Skeletal muscle cell (primary cell): ENCODE data around the gene MICAL1.
"Not testable (repeated sequence)": the region's sequence is repeated elsewhere in the genome, so short reads cannot be mapped to it uniquely, and the experiment has no call there.

Experiments
- DNase-seq: peaks from one replicate; pipeline ENCODE4 v3.0.0-alpha.2; 2010; ENCODE audit warnings: low read depth
- H3K4me3 ChIP-seq: 2 replicates; pipeline ENCODE4 v1.5.1; 2011; ENCODE audit warnings: low read depth, mild to moderate bottlenecking, control low read depth, low read length, moderate library complexity

MICAL1 gene

DNA sequence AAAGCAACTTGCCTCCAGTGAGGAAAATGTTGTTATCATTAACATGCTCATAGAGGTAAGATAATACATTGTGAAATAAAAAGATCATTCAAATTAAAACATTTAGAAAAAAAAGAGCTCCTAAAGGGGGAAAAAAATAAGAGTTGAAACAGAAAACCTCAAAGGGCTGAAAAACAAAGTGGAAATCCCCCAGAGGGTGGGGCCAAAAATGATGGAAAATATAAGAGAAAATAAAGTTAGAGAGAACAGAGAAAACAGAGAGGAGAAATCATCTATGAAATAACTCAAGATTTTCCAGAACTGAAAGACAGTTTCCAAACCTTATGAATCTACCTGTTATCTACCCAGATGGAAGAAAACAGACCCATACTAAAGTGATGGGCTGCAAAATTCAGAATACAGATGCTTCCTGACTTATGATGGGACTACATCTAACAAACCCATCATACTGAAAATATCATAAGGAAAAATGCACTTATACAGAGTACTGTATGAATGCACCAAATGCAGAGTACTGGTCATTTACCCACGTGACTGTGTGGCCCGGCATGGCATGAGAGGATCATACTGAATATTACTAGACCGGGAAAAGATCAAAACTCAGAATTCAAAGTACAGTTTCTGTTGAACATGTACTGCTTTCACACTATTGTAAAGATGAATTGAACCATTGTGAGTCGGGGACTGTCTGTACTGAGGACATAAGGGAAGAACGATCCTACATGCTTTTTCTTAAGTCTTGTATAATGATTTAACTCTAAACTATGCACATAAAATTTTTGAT lies 23.5 kb upstream of the MICAL1 start:
- no peak for DNase-seq
- no peak overlapping the region for H3K4me3 ChIP-seq

DNA sequence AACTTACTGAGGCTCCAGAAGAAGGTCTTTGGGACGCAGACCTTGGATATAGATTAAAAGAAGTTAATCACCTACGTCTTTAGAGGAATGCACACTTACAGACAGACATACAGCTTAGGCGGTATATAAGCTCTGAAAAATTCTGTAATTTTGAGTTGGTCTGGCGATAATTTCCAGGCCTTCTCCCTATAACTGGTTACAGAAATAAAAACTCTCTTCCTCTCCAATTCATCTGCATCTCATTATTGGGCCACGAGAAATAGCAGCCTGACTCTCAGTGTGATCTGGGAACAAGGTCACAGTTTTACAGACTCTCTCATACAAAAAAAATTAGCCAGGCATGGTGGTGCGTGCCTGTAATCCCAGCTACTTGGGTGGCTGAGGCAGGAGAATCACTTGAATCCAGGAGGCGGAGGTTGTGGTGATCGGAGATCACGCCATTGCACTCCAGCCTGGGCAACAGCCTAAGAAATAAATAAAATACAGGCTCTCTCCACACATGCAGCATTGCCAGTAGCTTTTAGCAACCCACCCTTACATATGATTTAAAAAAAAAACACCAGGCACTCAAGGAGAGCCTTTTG lies 22.7 kb upstream of the MICAL1 start:
- H3K4me3 ChIP-seq: no peak overlapping the region
- DNase-seq: no peak

DNA sequence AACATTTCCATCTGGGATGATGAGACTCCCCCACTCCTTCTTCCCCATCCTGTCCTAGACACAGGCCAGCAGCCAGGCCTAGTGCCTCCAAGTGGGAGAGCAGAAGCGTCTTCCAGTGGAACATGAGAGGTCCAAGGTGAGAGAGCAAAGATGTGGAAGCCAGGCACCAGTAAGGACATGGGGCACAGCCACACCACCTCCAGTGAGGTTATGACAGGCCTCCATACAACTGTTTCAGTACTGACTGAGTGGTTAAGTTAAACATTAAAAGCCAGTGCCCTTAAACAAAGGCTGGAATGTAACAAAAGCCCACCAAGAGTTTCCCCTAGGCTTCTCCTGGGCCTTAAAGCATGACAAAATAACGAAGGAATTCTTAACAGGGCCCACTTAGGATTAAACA lies 22.2 kb upstream of the MICAL1 start:
- DNase-seq: no peak
- H3K4me3 ChIP-seq: no peak overlapping the region

DNA sequence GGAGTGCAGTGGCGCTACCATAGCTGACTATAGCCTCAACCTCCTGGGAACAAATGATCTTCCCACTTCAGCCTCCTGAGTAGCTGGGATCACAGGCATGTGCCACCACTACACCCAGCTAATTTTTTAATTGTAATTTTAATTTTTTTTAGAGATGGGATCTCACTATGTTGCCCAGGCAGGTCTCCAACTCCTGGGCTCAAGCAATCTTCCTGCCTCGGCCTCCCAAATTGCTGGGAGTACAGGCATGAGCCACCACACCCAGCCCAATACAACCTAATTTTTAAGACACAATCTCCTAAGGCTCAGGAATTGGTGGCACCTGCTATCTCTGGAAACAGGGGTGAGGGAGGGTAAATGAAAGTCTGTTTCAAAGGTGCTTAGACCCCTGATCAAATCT lies 21.6 kb upstream of the MICAL1 start:
- H3K4me3 ChIP-seq: no peak overlapping the region
- DNase-seq: no peak

DNA sequence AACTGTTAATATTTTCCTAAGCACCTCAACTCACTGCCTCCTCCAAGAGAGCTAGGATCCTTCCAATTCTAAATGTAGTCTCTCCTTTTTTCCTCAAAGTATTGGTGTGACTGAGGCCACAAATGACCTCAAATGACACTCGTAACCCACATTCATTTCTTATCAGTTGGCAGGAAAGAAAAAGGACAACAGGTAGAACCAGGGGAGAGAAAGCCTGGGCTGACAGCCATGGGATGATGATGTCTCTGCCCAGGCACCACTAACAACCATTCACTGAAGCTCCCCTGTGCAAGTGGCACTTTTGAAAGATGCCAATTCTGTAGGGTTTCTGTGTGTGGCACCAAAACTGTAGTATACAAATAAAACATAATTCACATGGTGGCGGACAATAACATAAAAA lies 20.1 kb upstream of the MICAL1 start:
- DNase-seq: no peak
- no peak overlapping the region for H3K4me3 ChIP-seq

DNA sequence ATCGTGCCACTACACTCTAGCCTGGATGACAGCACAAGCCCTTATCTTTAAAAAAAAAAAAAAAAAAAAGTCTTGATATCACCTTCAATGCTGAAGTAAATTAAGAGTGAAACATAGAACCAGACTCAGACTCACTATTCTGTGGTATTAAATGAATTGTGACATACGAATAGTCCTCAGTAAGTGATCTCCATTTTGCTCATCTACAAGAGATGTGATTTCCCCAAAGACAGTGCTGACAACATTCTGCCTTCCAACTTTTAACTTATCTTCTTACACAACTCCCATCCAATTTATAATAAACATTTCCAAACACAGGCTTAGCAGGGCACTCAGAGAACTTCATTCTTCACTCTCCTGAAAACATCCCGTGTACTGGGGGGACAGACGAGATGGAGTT lies 19.4 kb upstream of the MICAL1 start:
- DNase-seq: no peak
- no peak overlapping the region for H3K4me3 ChIP-seq

DNA sequence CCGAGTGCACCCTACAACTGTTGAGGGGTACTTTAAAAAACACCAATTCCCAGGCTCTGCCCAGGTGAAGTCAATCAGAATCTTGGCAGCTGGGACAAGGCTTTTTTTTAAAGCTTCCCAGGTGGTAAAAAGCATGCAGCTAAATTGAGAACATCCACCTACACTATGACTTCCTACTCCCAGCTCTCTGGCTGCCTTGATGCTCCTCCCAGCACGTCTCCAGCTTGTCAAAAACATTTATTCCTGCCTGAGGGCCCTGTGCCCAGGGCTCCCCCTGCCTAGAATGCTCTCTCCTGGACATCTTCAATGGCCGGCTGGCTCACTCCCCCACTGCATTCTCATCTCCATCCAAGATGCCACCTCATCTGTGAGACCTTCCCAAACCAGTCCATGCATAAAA lies 17.5 kb upstream of the MICAL1 start:
- DNase-seq: no peak
- H3K4me3 ChIP-seq: no peak overlapping the region

DNA sequence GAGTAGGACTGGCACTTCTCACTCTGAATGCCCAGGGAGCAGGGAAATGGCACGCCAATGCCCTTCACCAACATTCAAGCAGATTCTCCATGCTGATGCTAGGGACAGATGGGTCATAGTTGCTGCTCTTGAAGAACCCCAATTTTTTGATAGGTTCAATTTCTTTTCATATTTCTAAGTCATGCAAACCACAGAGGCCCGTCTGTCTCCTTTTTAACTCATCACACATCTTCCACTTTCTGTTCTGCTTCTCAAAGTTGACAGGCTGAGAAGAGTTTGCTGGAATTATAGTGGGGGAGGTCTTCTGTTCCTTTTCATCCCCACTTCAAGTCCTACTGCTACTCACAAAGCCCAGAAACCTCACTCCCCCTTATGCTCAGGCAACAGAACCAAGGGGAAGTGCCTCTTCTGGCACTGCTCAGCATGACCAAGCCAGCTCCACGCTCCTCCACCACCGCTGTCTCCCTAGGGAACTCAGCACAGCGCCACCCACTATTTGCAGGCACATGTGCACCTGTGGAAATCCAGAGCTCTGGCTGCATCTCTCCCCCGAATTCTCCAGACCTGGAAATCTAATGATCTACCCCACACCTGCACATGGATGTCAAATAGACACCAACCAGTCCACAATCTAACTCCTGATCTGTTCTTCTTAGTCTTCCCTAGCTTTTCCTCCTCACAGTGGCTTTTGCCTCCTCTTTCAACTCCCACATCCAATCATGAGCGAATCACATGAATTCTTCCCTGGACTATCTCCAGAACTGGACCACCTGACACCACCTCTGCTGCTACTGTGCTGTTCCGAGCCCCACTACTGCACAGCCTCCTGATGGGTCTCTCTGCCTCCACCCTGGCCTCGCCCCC lies 16.8 kb upstream of the MICAL1 start:
- H3K4me3 ChIP-seq: no peak overlapping the region
- DNase-seq: no peak

DNA sequence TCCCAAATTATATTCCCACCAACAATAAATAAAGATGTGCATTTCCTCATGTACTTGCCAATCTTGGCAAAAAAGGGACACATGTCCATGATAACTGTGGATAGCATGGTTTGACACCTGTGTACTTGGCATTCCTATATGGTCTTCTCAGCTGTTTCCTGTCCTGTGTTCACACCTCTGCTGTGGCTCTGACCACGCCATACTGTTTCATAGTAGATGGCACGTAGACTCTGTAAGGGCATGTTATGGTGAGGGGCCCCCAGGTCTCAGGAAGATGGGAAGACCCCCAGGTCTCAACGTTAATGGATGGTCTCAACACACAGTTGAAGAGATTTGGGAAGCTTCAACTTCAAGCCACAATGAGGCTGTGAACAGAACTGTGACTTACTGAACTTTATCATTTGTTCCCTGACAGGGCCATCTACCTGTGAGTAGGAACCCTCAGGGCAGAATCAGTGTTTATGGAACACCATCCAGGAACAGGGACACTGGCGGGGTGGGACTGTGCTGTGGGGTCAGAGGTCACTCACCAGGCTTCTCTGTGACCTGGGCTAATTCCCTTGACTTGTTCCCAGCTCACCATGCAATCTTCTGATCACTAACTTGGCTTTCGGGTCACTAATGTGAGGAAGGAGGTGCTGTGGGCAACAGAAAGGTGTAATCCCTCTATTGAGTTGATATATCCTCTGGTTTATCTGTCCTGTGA lies 15.7 kb upstream of the MICAL1 start:
- no peak for DNase-seq
- H3K4me3 ChIP-seq: no peak overlapping the region

DNA sequence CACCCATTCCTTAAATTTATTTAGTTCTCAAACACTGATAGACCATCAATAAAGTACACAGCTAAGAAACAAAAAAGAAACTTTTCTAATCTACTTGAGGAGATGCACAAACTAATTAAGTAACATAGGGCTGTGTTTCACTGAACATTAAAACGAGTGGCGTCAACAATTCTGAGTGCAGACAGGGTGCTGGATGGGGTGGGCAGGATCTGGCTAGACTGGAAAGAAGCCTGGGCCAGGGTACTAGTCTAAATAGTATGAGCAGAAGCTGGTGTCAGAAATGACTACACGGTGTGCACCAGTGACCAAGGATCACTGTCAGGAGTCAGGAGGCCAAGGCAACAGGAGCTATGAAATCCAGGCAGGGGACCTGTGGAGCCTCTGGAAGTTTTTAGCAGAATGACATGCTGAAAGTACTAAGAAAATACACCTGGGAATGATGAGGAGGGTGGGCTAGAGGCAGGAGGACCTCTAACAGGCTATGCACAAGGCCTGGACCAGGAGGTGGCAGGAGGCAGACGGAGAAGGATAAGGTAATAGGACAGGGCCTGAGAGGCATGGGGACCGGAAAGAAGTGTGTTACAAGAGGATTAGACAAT lies 14.1 kb upstream of the MICAL1 start:
- no peak for DNase-seq
- H3K4me3 ChIP-seq: no peak overlapping the region

DNA sequence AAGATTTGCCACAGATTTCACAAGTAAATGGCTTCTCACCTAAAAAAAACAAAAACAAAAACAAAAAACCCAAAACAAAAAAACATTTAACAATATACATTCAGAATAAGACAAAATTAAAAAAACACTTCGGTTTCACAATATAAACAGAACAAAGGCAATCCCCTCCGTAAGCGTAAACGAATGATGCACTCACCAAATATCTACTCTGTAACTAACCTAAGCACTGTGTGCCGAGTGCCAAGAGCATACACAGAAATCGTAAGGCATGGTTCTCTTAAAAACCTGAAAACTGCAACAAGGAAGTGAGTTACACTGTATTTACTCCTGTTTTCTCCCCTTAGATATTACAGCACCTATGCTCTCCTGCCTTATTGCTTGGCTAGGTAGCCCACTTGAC lies 12.1 kb upstream of the MICAL1 start:
- no peak overlapping the region for H3K4me3 ChIP-seq
- no peak for DNase-seq

DNA sequence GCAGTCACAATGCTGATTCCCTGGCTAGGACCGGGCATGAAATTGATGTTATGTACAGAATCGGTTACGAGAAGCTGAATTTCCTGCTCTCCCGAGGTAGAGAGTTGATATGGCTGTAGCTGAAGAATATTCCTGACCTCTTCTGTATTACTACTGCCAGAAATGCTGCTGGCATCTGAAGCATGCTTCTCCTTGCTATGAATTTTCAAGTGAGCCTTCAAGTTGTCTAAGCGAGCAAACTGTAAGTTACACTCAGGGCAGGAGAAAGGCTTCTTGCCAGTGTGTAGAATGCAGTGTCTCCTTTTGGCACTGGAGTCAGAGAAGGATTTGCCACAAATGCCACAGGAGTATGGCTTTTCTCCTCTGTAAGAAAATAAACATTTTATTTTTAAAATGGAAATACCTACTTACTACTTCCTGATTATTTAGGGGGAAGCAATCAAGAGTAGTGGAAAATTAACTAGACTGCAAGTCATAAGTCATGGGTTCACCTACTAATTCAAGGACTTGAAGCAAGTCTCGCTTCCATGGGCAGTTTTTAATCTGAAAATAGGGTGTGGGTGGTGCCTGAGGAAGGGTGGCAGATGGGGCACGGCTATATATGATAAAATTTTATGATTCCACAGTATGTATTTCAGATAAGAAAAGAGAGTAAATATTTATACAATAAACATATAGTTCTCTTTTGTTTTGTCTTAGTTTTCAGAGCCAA lies 10.8 kb upstream of the MICAL1 start:
- H3K4me3 ChIP-seq: no peak overlapping the region
- no peak for DNase-seq

DNA sequence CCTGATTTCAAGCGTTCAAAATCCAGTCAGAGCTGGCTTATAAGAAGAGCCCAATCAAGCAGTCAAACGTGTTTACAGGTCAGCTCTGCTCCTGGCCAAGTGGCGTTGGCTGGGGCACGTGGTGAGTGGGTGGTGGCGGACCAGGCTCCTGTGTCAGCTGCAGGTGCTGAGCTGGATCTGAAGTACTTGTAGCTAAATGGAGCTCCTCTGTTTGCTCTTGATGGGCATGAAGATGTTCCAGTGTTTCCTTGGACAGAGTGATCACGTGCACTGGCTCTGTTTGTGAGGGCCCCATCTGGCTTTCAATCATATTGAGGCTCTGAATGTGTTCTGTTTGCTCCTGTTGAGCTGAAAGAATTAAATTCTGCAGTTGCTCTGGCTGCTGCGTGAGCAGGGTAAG lies 10.2 kb upstream of the MICAL1 start:
- no peak overlapping the region for H3K4me3 ChIP-seq
- DNase-seq: no peak

DNA sequence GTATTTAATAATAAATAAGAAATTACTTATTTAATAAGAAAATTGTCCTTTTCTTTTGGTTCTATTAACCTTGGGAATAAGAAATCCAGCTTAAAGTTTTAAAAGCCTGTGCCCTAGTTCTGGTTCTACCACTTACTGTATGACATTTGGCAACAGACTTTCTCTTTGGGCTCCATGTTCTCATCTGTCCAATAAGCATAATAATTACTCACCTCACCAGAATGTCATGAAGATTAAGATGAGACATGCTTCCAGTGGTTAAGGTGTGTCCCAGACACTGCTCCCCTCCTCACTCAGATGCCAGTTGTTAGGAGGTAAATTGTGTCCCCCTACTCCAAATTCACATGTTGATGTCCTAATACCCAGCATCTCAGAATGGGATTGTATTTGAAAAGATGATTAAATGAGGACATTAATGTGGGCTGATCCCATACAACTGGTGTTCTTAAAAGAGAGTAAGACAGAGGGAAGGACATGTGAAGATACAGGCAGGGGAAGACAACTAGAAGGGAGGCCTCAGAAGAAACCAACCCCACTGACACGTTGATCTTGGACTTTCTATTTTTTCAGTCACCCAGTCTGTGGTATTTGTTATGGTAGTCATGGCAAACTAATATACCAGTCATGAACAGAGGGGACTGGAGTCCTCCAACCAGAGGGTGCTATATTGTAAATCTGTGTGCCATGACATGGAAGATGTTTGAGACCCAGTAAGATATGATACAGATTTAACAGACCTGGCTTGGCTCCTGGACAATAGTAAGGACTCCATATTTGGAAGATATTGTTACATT lies 6.4 kb upstream of the MICAL1 start:
- H3K4me3 ChIP-seq: no peak overlapping the region
- DNase-seq: no peak

DNA sequence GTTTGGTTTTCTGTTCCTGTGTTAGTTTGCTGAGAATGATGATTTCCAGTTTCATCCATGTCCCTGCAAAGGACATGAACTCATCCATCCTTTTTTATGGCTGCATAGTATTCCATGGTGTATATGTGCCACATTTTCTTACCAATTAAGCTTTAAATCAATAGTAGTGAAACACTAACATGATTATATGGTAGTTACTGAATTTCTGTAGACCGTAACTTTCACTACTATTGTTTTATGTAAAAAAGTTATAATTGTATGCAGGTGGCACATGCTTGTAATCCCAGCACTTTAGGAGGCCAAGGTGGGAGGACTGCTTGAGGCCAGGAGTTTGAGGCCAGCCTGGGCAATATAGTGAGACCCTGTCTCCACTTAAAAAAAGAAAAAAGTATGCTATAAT lies 5.6 kb upstream of the MICAL1 start:
- H3K4me3 ChIP-seq, DNase-seq: not testable (repeated sequence)

DNA sequence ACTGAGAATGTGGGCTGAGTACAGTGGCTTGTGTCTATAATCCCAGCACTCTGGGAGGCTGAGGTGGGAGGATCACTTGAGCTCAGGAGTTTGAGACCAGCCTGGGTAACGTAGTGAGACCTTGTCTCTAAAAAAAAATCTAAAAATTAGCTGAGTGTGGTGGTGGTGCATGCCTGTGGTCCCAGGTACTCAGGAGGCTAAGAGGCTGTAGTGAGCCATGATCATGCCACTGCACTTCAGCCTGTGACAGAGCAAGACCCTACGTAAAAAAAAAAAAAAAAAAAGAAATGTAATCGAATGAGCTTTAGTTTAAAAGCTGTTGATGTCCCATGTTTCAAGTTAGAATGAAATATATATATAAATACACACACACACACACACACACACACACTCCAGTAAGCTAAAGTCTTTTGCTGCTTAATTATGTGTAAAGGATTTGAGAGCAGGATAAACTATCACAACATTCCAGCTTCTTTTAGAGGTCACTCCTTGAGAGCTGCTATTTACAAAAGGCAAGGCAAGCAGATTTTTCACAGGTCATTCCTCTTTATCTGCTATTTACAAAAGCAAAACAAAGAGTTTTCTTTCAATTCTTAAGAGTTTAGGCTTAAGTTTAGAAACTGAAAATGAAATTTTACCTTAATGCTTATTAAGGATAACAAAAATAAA lies 4.7 kb upstream of the MICAL1 start:
- DNase-seq: no peak
- no peak overlapping the region for H3K4me3 ChIP-seq

DNA sequence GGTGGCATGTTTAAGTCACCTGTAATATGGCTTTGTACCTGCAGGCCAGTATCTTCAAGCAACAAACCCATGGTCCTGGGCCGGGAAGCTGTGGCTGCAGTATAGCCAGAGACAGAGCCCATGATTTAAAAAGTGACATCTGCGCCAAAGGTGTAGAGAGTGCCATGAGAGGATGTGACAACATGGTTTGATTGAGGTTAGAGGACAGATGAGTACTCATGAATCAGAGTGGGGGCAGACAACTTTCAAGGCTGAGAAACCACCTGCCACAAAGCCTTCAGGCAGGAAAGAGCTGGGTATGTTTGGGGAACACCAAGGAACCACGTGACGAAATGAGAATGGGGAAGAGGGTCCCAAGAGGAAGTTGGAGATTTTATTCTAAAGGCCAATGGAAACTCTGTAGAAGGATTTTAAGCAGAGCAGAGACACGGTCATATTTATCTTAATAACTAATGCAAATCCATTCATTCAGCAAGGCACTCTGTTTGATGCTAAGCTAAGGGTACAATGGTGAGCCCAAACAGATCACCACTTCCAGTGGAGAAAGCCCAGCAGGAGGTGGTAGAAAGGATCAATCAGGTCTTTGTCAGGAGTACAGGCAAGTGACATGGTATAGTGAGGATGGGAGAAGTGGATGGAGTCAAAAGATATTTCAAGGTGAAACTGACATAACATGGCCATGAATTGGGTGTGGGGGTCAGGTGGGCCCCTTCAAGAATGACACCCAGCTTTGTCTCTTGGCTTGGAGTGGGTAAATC lies 3.4 kb upstream of the MICAL1 start:
- no peak for DNase-seq
- no peak overlapping the region for H3K4me3 ChIP-seq
